Psoas muscle (tissue), 8 donors: Measurements from ENCODE around the gene RNF220. TPM values are rescaled to one million over a fixed set of nuclear protein-coding genes. Genes with fewer than 3 reads are reported as not detected.

ENCODE experiments used
- ATAC-seq, 4 donors: fragments of 200-7000 bp; cut with Tn5 transposase; one replicate each; pipeline ENCODE4 v1.9.1; 2020; ENCODE audit warnings: moderate library complexity in 3 of 4, mild to moderate bottlenecking in 2 of 4
- DNase-seq, 2 donors: peaks; one replicate each; pipeline ENCODE4 v3.0.0-alpha.2; 2020
- H3K27ac ChIP-seq: fragments of 200-600 bp; one replicate; pipeline ENCODE4 v1.8.0; 2022
- H3K27me3 ChIP-seq, 3 donors: fragments of 200-600 bp in 1 of 3; one replicate each; pipeline versions ENCODE4 v1.6.1 to v1.8.0; 2013 to 2022; ENCODE audit warnings: low read length in 2 of 3, mild to moderate bottlenecking in 2 of 3, moderate library complexity in 1 of 3; ENCODE audit not compliant: insufficient read depth in 3 of 3
- H3K36me3 ChIP-seq, 2 donors: fragments of 200-600 bp in 1 of 2; one replicate each; pipeline versions ENCODE4 v1.6.1 to v1.8.0; 2013 to 2022; ENCODE audit warnings: low read depth in 1 of 2, mild to moderate bottlenecking in 1 of 2, moderate library complexity in 1 of 2; ENCODE audit not compliant: insufficient read depth in 1 of 2
- H3K4me1 ChIP-seq: fragments of 200-600 bp; one replicate; pipeline ENCODE4 v1.8.0; 2022
- H3K4me3 ChIP-seq: fragments of 200-600 bp; one replicate; pipeline ENCODE4 v1.8.0; 2022; ENCODE audit warnings: mild to moderate bottlenecking
- H3K9me3 ChIP-seq: fragments of 200-600 bp; one replicate; pipeline ENCODE4 v1.8.0; 2022
- WGBS, 3 donors: extraction: QIAGEN DNeasy Blood & Tissue Kit; methylation state at CpG; one replicate each; pipeline versions ENCODE4 v1.1.6 to v1.1.7; 2013; 5-methylcytosine and 5-hydroxymethylcytosine counted together
- intact Hi-C, 2 donors: fragments of 100-400 bp; cut with DNase I; formaldehyde crosslinking; loops; one replicate each; pipeline versions ENCODE4 v1.11.0 to v1.14.2; 2022
- polyA plus RNA-seq, 3 donors: library from polyadenylated mRNA; stranded (reverse); fragments of 200-250 nt; gene quantifications; one replicate each; pipeline ENCODE4 v1.2.3, GENCODE V29; 2013
- total RNA-seq, 4 donors: library from RNA; stranded (reverse); fragmentation: NEBNext Ultra II Directional in 2 of 4; extraction: Animal tissue kit (Norgen Biotek cat#: 25700) in 2 of 4; gene quantifications; one replicate each; pipeline versions ENCODE4 v1.2.1 to v1.2.4, GENCODE V29; 2021 to 2023
- TF ChIP-seq, protein P1 (sequence below): fragments of 200-600 bp; IDR thresholded peaks from one replicate; pipeline ENCODE4 v1.8.0; 2022; ENCODE audit warnings: antibody characterized with exemption
- donor health status: healthy with polysubstance abuse.
- donor health status: DM: no; HTN: no; CAD: no; lungs with moderate emphysema.
- donor health status: Bipolar disorder and iron deficiency.
- donor health status: healthy.
- donor health status: DM: yes; HTN: yes; CAD: no.
- donor health status: DM: no; HTN: no; CAD: no.
- donor health status: DM: no; HTN: no; CAD: no.
- donor health status: DM: yes; HTN: yes; CAD: no.

Gene RNF220
- total and polyA plus RNA-seq, 7 donors: 61.1 to 133 (median 75.5) TPM

GRCh38 chr1:44417351-44418021 lies 12.4 kb downstream of the RNF220 start:
- Histone ChIP-seq H3K4me1 (peaks cover 20% of the 10 kb centered on the region), H3K9me3 (no peaks in the 10 kb centered on the region), H3K27me3 (peaks cover 9 to 84% (median 21%) of the 10 kb centered on the region in 3 donors), H3K4me3 (peak overlapping the region; percentile 56), H3K36me3 (no peaks in the 10 kb centered on the region), H3K27ac (no peak overlapping the region)
- 0 to 1% (median 1%) methylated on average over 43 to 65 of the region's 65 CpGs for WGBS, 3 donors
- intact Hi-C loops: loop anchor here in 1 of 2 donors (2.0 kb wide), 1 partner anchor 67 kb away; no protein-coding TSS in a partner anchor
- peak; percentile 54 to 82 (median 64) for ATAC-seq
- DNase-seq: peak in 1 of 2 donors; percentile 60
- TF ChIP-seq, protein P1, sequence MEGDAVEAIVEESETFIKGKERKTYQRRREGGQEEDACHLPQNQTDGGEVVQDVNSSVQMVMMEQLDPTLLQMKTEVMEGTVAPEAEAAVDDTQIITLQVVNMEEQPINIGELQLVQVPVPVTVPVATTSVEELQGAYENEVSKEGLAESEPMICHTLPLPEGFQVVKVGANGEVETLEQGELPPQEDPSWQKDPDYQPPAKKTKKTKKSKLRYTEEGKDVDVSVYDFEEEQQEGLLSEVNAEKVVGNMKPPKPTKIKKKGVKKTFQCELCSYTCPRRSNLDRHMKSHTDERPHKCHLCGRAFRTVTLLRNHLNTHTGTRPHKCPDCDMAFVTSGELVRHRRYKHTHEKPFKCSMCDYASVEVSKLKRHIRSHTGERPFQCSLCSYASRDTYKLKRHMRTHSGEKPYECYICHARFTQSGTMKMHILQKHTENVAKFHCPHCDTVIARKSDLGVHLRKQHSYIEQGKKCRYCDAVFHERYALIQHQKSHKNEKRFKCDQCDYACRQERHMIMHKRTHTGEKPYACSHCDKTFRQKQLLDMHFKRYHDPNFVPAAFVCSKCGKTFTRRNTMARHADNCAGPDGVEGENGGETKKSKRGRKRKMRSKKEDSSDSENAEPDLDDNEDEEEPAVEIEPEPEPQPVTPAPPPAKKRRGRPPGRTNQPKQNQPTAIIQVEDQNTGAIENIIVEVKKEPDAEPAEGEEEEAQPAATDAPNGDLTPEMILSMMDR: no peak

DNA sequence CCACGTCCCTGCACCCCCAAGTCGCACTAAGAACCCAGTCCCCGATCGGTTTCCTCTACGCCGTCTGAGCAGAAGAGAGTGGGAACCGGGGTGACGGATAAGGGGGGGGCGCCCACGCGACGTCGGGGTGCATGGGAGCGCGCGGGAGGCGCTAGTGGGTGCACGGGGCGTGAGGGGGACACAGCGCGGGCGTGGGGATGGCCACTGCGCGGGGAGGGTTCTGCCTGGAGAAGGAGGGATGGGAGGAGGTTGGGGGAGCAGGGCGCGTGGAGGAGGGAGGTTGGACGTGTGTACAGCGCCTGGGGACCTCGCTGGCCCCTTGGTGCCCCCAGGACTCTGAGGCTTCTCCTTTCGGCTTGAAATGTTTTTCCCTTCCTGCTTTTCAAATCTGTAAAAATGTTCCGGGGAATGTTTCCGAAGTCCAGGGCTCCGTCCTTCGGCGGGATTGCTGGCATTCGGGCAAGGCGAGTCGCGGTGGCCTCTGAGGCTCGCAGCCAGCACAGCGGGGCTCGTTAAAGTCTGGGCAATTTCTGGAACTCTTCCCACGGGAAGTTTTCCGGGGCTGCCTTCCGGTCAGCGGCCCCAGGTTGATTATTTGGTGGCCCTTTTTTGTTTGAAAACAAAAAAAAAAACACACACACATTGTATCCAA lies 13.1 kb downstream of the RNF220 start:
- peaks cover 24% of the 10 kb centered on the region for H3K4me1 ChIP-seq
- H3K36me3 ChIP-seq: no peaks in the 10 kb centered on the region
- intact Hi-C loops: loop anchor here in 1 of 2 donors (2.0 kb wide), 1 partner anchor 67 kb away; no protein-coding TSS in a partner anchor
- peak overlapping the region; percentile 56 for H3K4me3 ChIP-seq
- ATAC-seq (peak in 1 of 4 donors; percentile 19), DNase-seq (no peak)
- WGBS, 3 donors: 3 to 6% (median 4%) methylated on average over 38 to 46 of the region's 46 CpGs
- H3K9me3 ChIP-seq: no peaks in the 10 kb centered on the region
- TF ChIP-seq, protein P1: no peak
- peaks cover 9 to 77% (median 17%) of the 10 kb centered on the region in 3 donors for H3K27me3 ChIP-seq
- H3K27ac ChIP-seq: no peak overlapping the region

DNA sequence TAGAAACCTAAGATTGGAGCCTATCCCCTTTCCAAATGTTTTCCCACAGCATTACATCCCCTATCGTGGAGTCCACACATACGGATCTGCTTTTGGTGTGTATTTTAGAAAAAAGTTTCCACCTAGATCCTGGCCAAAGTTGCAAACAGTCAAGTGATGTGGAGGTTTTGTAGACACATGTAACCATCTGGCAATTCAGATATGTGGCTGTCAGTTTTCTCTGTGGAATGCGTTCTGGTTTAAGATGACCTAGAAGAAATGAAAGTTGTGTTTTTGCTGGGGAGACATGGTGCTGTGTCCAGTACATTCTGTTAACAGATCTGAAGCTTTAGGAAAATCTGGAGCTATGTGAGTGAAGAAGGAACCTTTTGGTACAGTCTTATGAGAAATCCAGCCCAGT lies 14.8 kb downstream of the RNF220 start:
- Histone ChIP-seq H3K27me3 (peaks cover 7 to 60% (median 13%) of the 10 kb centered on the region in 3 donors), H3K36me3 (no peaks in the 10 kb centered on the region), H3K4me3 (no peak overlapping the region), H3K4me1 (peaks cover 40% of the 10 kb centered on the region), H3K27ac (no peak overlapping the region), H3K9me3 (no peaks in the 10 kb centered on the region)
- ATAC-seq: no peak
- WGBS, 3 donors: 51 to 57% (median 56%) methylated on average over 3 of the region's 3 CpGs
- intact Hi-C loops: loop anchor here in 1 of 2 donors (2.0 to 5.0 kb wide), 2 partner anchors 65 to 203 kb away; no protein-coding TSS in a partner anchor
- TF ChIP-seq, protein P1: no peak
- no peak for DNase-seq

- ATAC-seq (no peak), DNase-seq (no peak)
- no peaks in the 10 kb centered on the region for H3K36me3 ChIP-seq
- intact Hi-C loops: loop anchor here in 1 of 2 donors (5.0 kb wide), 1 partner anchor 203 kb away; no protein-coding TSS in a partner anchor
- TF ChIP-seq, protein P1: no peak
- 52 to 69% (median 68%) methylated on average over 2 of the region's 2 CpGs for WGBS, 3 donors
- H3K27me3 ChIP-seq: peaks cover 4 to 54% (median 13%) of the 10 kb centered on the region in 3 donors
- H3K27ac ChIP-seq: no peak overlapping the region
- no peak overlapping the region for H3K4me3 ChIP-seq
- no peaks in the 10 kb centered on the region for H3K9me3 ChIP-seq
- peaks cover 40% of the 10 kb centered on the region for H3K4me1 ChIP-seq
Observed at GRCh38 chr1:44420535-44420934, 15.5 kb downstream of the RNF220 start.
